Osteoblast (primary cell): ENCODE measurements around the gene RBP7. TPM values are rescaled to one million over a fixed set of nuclear protein-coding genes. Genes with fewer than 3 reads are reported as not detected.

Experiments used
- DNase-seq: peaks from one replicate; pipeline ENCODE4 v3.0.0; 2011; ENCODE audit warnings: low spot score, mixed read lengths; ENCODE audit not compliant: insufficient read length; ENCODE audit errors: missing footprints
- H2AFZ ChIP-seq: 2 replicates; pipeline ENCODE4 v1.6.0; 2011; ENCODE audit warnings: mild to moderate bottlenecking, low read length
- H3K27ac ChIP-seq: 2 replicates; pipeline ENCODE4 v1.5.1; 2011; ENCODE audit warnings: mild to moderate bottlenecking, low read depth, low read length, moderate library complexity
- H3K27me3 ChIP-seq: 2 replicates; pipeline ENCODE4 v1.6.0; 2012; ENCODE audit warnings: mild to moderate bottlenecking, control low read depth, inconsistent platforms, low read length, moderate library complexity; ENCODE audit not compliant: insufficient read depth
- H3K36me3 ChIP-seq: 2 replicates; pipeline ENCODE4 v1.5.1; 2011; ENCODE audit warnings: mild to moderate bottlenecking, low read length, control low read depth, moderate library complexity; ENCODE audit not compliant: insufficient read depth
- H3K4me1 ChIP-seq: 2 replicates; pipeline ENCODE4 v1.5.1; 2011; ENCODE audit warnings: mild to moderate bottlenecking, low read length, control low read depth, moderate library complexity; ENCODE audit not compliant: insufficient read depth
- H3K4me2 ChIP-seq: 2 replicates; pipeline ENCODE4 v1.6.0; 2011; ENCODE audit warnings: mild to moderate bottlenecking, low read length; ENCODE audit not compliant: insufficient read depth
- H3K4me3 ChIP-seq: fragments of 200-600 bp; sonication (generic); 3 replicates; pipeline ENCODE4 v1.5.1; 2012; ENCODE audit warnings: mild to moderate bottlenecking, low read length, inconsistent platforms; ENCODE audit not compliant: insufficient read depth
- H3K79me2 ChIP-seq: 2 replicates; pipeline ENCODE4 v1.6.0; 2012; ENCODE audit warnings: mild to moderate bottlenecking, low read length, control low read depth, inconsistent platforms; ENCODE audit not compliant: insufficient read depth
- H3K9me3 ChIP-seq: 2 replicates; pipeline ENCODE4 v1.5.1; 2011; ENCODE audit warnings: low read depth, low read length, control low read depth
- H4K20me1 ChIP-seq: 2 replicates; pipeline ENCODE4 v1.6.0; 2012; ENCODE audit warnings: mild to moderate bottlenecking, low read length, control low read depth; ENCODE audit not compliant: insufficient read depth
- CTCF ChIP-seq: IDR thresholded peaks from 2 replicates; pipeline ENCODE4 v1.5.1; 2011; ENCODE audit warnings: mild to moderate bottlenecking, low read depth, low read length, moderate library complexity; ENCODE audit errors: extremely low read depth
- total RNA-seq: library from RNA; depleted of rRNA; stranded (reverse); fragments of >200 nt; gene quantifications from 2 replicates; pipeline ENCODE4 v1.2.3, GENCODE V29; 2012

The RBP7 gene
- total RNA-seq = not detected in 2 replicates

- Histone ChIP-seq H4K20me1 (no peaks in the 10 kb centered on the region), H3K27ac (no peak within 1 kb of the TSS), H3K79me2 (no peaks in the 10 kb centered on the region), H3K4me1 (no peaks in the 10 kb centered on the region), H2AFZ (no peak within 1 kb of the TSS), H3K9me3 (no peaks in the 10 kb centered on the region), H3K27me3 (peaks cover 25% of the 10 kb centered on the region), H3K4me3 (peak within 1 kb of the TSS; percentile 53), H3K36me3 (no peaks in the 10 kb centered on the region), H3K4me2 (peak within 1 kb of the TSS; percentile 69)
- no peak for TF ChIP-seq CTCF
- DNase-seq = peak; percentile 69
Observed at GRCh38 chr1:9996624-9997582, at the start of gene RBP7. TSS of gene RBP7 (plus strand) at chr1:9997228. CDS start at chr1:9997259, 31 bp downstream.

- no peaks in the 10 kb centered on the region for H3K9me3 ChIP-seq
- H3K4me1 ChIP-seq = no peaks in the 10 kb centered on the region
- H2AFZ ChIP-seq = no peak overlapping the region
- no peak for TF ChIP-seq CTCF
- peaks cover 1% of the 10 kb centered on the region for H3K79me2 ChIP-seq
- no peaks in the 10 kb centered on the region for H4K20me1 ChIP-seq
- H3K27me3 ChIP-seq = no peaks in the 10 kb centered on the region
- DNase-seq = no peak
- H3K4me2 ChIP-seq = no peak overlapping the region
- H3K27ac ChIP-seq = no peak overlapping the region
- H3K36me3 ChIP-seq = no peaks in the 10 kb centered on the region
- no peak overlapping the region for H3K4me3 ChIP-seq
Observed at GRCh38 chr1:9957726-9958125, 39.3 kb upstream of the RBP7 start.

- Histone ChIP-seq H3K9me3 (no peaks in the 10 kb centered on the region), H3K4me3 (no peak overlapping the region), H3K27ac (no peak overlapping the region), H3K27me3 (no peaks in the 10 kb centered on the region), H4K20me1 (no peaks in the 10 kb centered on the region), H3K4me2 (no peak overlapping the region), H2AFZ (no peak overlapping the region), H3K36me3 (no peaks in the 10 kb centered on the region), H3K79me2 (no peaks in the 10 kb centered on the region), H3K4me1 (no peaks in the 10 kb centered on the region)
- no peak for DNase-seq
- TF ChIP-seq CTCF = no peak
Observed at GRCh38 chr1:9960011-9960410, 37.0 kb upstream of the RBP7 start.
